Measurements from ENCODE around the gene PTPN3. TPM values are rescaled to one million over a fixed set of nuclear protein-coding genes. Genes with fewer than 3 reads are reported as not detected.

PTPN3 gene
- total RNA-seq, 1 experiment from 2014 or later: 10.4 TPM

DNA sequence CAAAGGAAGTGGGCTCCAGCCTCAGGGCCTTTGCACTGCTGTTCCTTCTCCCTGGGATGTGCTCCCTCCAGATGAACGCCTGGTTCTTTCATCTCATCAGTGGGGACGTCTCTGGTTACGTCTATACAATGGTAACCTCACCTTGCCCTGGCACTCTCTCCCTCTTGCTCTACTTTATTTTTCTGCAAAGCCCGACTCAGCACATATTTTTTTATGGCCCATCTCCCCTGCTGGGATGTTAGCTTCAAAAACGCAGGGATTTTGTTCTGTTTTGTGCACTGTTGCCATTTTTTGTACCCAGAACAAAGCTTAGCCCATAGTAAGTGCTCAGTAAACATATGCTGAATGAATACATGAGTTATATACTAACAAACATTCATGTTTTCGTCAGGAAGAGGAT, 37.5 kb downstream of the PTPN3 start:
- TF ChIP-seq TCF7L2 (IDR thresholded peaks at IDR 0.05; ENCODE audit: low read depth, low read length): no peak
- no peak for TF ChIP-seq POLR2AphosphoS5 (IDR thresholded peaks at IDR 0.05; ENCODE audit: low read depth, low read length)
- TF ChIP-seq SIN3A (IDR thresholded peaks at IDR 0.05; ENCODE audit: borderline replicate concordance, insufficient read depth, low read depth, low read length): no peak
- TF ChIP-seq, protein P1, sequence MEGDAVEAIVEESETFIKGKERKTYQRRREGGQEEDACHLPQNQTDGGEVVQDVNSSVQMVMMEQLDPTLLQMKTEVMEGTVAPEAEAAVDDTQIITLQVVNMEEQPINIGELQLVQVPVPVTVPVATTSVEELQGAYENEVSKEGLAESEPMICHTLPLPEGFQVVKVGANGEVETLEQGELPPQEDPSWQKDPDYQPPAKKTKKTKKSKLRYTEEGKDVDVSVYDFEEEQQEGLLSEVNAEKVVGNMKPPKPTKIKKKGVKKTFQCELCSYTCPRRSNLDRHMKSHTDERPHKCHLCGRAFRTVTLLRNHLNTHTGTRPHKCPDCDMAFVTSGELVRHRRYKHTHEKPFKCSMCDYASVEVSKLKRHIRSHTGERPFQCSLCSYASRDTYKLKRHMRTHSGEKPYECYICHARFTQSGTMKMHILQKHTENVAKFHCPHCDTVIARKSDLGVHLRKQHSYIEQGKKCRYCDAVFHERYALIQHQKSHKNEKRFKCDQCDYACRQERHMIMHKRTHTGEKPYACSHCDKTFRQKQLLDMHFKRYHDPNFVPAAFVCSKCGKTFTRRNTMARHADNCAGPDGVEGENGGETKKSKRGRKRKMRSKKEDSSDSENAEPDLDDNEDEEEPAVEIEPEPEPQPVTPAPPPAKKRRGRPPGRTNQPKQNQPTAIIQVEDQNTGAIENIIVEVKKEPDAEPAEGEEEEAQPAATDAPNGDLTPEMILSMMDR (IDR thresholded peaks at IDR 0.05): no peak
- no peak for TF ChIP-seq REST (IDR thresholded peaks at IDR 0.05; ENCODE audit: insufficient read depth in 1 of 2, low read depth in 2 of 2, low read length in 1 of 2)
- DNase-seq (ENCODE audit: low read depth, low spot score): no peak
- Histone ChIP-seq H3K4me1 (ENCODE audit: control insufficient read depth, insufficient read depth, low read length) (no peaks in the 10 kb centered on the region), H3K4me3 (ENCODE audit: low read depth in 2 of 2, low read length in 2 of 2) (no peak overlapping the region), H3K9me3 (ENCODE audit: control insufficient read depth, insufficient read depth, low read depth, low read length) (no peaks in the 10 kb centered on the region), H3K27ac (ENCODE audit: low read length) (no peak overlapping the region), H3K36me3 (ENCODE audit: control insufficient read depth, insufficient read depth, low read length) (no peaks in the 10 kb centered on the region), H3K27me3 (ENCODE audit: control insufficient read depth, insufficient read depth, low read length) (no peaks in the 10 kb centered on the region)
- ChIA-PET POLR2A (no interaction called here), CTCF (no interaction called here)
- no peak for ATAC-seq
- in situ Hi-C loops (cut with HindIII; ENCODE audit: low pct_unique_long_range_greater_than_20kb, low sequenced_read_pairs): no loop called here
- BruUV-seq (replicated peaks): no TSS peak
- intact Hi-C loops (cut with micrococcal nuclease; ENCODE audit: unreplicated experiment): no loop called here

- TF ChIP-seq REST (IDR thresholded peaks at IDR 0.05; ENCODE audit: insufficient read depth in 1 of 2, low read depth in 2 of 2, low read length in 1 of 2) (no peak), SIN3A (IDR thresholded peaks at IDR 0.05; ENCODE audit: borderline replicate concordance, insufficient read depth, low read depth, low read length) (no peak)
- Histone ChIP-seq H3K4me1 (ENCODE audit: control insufficient read depth, insufficient read depth, low read length) (no peaks in the 10 kb centered on the region; the same call in 1 of the 2 replicates), H3K9me3 (ENCODE audit: control insufficient read depth, insufficient read depth, low read depth, low read length) (no peaks in the 10 kb centered on the region), H3K27me3 (ENCODE audit: control insufficient read depth, insufficient read depth, low read length) (no peaks in the 10 kb centered on the region), H3K27ac (ENCODE audit: low read length) (no peak overlapping the region), H3K36me3 (ENCODE audit: control insufficient read depth, insufficient read depth, low read length) (no peaks in the 10 kb centered on the region), H3K4me3 (ENCODE audit: low read depth in 2 of 2, low read length in 2 of 2) (no peak overlapping the region)
- BruUV-seq (replicated peaks): no TSS peak
- ChIA-PET CTCF (no interaction called here), POLR2A (no interaction called here)
- no peak for DNase-seq (ENCODE audit: low read depth, low spot score)
- in situ Hi-C loops (cut with HindIII; ENCODE audit: low pct_unique_long_range_greater_than_20kb, low sequenced_read_pairs): no loop called here
- no peak for ATAC-seq
- intact Hi-C loops (cut with micrococcal nuclease; ENCODE audit: unreplicated experiment): no loop called here
Measured at GRCh38 chr9:109459423-109459822, 38.7 kb downstream of the PTPN3 start.
